Astrocyte of the cerebellum (primary cell): ENCODE data around the gene LEFTY1.

Source experiments
- DNase-seq: peaks from one replicate; pipeline ENCODE4 v3.0.0-alpha.2; 2011; ENCODE audit warnings: low read depth
- H3K4me3 ChIP-seq: 2 replicates; pipeline ENCODE4 v1.5.1; 2011; ENCODE audit warnings: mild to moderate bottlenecking, low read depth, low read length, moderate library complexity
- in situ Hi-C: cut with HindIII; loops from 2 replicates; pipeline ENCODE4 v1.10.0; 2017; ENCODE audit warnings: low sequenced_read_pairs
- TF ChIP-seq, protein P1 (sequence below): IDR thresholded peaks from 2 replicates; pipeline ENCODE4 v1.5.1; 2012; ENCODE audit warnings: low read length, low read depth, moderate library complexity, mild to moderate bottlenecking; ENCODE audit errors: missing control alignments

LEFTY1 gene

DNA sequence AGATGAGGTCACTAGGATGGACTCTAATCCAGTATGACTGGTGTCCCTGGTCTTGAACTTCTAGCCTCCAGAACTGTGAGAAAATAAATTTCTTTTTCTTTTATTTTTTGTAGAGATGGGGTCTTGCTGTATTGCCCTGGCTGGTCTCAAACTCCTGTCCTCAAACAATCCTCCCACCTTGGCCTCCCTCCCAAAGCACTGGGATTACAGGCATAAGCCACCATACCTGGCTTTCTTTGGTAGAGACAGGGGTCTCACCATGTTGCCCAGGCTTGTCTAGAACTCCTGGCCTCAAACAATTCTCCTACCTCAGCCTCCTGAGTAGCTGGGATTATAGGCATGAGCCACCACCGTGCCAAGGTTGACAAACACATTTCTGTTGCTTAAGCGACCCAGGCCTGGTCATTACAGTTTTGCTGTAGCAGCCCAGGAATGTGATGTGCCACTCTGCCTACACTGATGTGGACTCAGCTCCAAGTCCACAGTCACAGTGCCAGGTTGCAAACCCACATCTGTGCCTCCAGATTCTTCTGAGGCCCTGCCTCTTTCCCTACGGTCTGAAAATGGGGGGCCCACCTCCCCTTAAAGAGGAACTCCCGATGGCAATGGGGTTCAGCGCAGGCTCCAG is 19.2 kb upstream of the LEFTY1 start:
- no peak for DNase-seq
- in situ Hi-C loops: no loop called here
- no peak overlapping the region for H3K4me3 ChIP-seq
- TF ChIP-seq, protein P1, sequence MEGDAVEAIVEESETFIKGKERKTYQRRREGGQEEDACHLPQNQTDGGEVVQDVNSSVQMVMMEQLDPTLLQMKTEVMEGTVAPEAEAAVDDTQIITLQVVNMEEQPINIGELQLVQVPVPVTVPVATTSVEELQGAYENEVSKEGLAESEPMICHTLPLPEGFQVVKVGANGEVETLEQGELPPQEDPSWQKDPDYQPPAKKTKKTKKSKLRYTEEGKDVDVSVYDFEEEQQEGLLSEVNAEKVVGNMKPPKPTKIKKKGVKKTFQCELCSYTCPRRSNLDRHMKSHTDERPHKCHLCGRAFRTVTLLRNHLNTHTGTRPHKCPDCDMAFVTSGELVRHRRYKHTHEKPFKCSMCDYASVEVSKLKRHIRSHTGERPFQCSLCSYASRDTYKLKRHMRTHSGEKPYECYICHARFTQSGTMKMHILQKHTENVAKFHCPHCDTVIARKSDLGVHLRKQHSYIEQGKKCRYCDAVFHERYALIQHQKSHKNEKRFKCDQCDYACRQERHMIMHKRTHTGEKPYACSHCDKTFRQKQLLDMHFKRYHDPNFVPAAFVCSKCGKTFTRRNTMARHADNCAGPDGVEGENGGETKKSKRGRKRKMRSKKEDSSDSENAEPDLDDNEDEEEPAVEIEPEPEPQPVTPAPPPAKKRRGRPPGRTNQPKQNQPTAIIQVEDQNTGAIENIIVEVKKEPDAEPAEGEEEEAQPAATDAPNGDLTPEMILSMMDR: no peak

DNA sequence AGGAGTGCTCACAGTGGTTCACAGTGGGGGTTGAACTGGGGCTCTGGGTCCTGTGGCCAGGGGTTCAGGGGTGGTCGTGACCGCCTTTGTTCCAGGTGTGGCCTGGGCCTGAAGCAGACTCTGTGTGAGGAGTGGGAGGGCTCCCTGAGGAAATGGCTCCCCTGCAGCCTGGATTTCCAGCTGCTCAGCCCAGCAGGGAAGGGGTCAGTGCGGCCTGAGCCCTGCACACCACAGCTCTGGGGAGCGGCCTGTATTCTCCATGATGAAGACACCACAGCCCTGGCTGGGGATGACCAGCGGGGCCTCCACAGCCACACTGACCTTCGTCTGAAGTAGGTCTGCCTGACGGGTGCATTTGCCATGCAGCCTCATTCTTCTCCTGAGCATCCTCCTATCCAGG is 18.4 kb upstream of the LEFTY1 start:
- in situ Hi-C loops: no loop called here
- DNase-seq: no peak
- no peak overlapping the region for H3K4me3 ChIP-seq
- TF ChIP-seq, protein P1: no peak

DNA sequence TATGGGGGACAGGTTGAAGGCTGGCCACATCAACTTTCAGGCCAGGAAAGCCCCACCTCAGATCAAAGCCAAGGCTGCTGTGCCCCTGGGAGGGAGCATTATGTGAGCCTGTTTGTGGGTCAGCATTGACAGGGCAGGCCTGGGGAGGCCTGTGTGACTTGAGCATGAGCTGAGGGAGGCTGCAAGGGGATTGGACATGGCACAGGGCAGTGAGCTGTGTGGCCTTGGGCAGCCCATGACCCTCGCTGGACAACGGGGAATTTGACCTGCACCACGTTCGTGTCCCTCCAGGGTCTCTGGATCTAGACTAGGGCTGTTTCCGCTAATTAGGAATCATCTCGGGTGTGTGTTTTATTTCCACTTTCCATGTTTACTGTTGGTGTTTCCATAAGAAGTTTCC is 17.5 kb upstream of the LEFTY1 start:
- in situ Hi-C loops: no loop called here
- TF ChIP-seq, protein P1: no peak
- no peak overlapping the region for H3K4me3 ChIP-seq
- DNase-seq: no peak

DNA sequence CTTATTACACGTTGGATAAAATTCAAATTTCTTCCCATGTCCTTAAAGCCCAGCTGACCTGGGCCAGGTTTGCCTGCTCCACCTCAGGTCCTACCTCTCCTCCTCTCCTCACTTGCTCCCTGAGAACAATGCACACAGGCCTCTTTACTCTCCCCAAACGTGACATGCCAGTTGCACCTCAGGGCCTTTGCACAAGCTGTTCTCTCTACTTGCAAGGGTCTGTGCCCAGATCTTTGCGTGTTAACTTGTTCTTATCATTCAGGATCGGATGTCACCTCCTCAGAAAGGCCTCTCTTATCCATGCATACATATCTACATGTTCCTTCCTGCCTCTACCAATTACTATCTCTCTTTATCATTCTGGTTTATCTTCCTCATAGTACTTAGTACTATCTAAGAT is 14.7 kb upstream of the LEFTY1 start:
- DNase-seq: no peak
- H3K4me3 ChIP-seq: no peak overlapping the region
- TF ChIP-seq, protein P1: no peak
- in situ Hi-C loops: no loop called here

DNA sequence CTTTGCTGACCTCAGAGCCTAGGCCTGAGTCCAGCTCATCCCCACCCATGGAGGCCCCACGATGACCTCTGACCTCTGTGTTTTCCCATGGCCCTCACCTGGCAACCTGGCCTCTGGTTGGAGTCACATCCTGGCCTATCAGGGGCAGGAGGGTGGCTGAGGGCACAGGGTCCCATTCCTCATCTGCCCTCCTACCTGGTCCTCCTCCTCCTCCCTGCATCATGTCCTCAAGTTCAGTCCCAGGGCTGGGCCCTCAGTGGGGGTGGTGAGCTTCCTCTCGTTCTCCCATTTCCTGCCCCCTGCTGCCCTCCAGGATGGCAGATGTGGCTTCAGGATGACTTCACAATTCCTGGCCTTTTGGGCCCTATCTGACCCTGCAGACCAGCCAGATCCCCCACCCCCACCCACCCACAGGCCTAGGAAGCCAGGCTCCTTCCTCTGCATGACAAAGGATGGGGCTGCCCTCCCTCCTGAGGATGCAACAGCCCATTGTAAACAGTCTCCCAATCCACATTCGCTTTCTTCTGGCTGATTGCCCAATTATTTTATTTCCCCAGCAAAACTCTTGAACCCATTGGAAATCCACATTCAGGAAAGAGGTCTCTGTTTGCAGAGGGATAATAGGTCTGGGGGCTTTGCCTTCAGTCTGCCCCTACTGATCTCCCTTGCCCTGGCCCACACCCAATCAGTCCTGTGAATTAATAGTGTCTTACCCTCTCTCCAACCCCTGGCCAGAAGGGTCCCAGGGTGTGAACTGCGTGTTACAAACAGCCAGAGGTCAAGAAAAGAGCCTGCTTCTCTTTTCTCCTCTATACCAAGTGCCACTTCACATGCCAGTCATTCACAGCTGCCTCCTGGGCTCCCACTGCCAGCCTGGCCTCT is 10.3 kb upstream of the LEFTY1 start:
- TF ChIP-seq, protein P1: no peak
- in situ Hi-C loops: no loop called here
- H3K4me3 ChIP-seq: no peak overlapping the region
- DNase-seq: no peak

DNA sequence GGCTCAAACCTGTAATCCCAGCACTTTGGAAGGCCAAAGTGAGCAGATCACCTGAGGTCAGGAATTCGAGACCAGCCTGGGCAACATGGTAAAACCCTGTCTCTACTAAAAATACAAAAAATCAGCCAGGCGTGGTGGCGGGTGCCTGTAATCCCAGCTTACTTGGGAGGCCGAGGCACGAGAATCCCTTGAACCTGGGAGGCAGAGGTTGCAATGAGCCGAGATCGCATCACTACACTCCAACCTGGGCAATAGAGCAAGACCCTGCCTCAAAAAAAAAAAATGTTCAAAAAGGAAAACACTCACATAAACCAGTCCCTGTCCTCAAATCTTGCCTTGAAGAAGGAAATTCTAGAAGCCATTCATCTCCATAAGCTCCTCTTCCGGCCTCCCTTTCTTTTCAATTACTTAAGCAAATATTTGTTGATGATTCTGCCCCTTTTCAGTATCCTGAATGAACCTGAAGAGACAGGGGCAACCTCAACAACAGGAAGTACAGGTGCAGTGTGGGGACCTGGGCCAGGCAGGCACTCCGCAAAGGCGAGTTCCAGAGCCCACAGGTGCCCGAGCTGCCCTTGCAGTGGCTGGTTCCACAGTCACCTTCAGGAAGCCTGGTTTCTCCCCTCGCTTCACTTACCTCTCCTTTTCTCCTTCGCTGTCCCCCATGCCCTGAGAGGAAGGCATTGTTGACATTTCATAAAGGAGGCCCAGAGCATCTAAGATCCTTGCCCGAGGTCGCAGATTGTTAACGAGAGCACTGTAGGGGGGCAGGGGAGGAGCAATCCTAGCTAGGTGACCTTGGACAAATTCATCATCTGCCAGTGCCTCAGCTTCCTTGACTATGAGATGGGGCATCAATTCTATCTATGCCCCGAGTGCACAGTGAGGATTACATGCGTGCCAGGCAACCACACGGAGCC is 8.9 kb upstream of the LEFTY1 start:
- H3K4me3 ChIP-seq: no peak overlapping the region
- in situ Hi-C loops: no loop called here
- TF ChIP-seq, protein P1: no peak
- no peak for DNase-seq
